K562 (cell line): ENCODE data around the gene PMF1. TPM values are rescaled to one million over a fixed set of nuclear protein-coding genes. Genes with fewer than 3 reads are reported as not detected.

Experiments
- CAMTA2 ChIP-seq: fragments of 250-450 bp; sonication (Bioruptor Pico); conservative IDR thresholded peaks from 2 replicates; pipeline ENCODE4 v1.5.1; 2022
- CEBPB ChIP-seq: fragments of 450-650 bp; IDR thresholded peaks from 2 replicates; pipeline ENCODE4 v1.6.1; 2016; ENCODE audit warnings: missing genetic modification characterization, missing compliant biosample characterization
- CTCFL ChIP-seq: IDR thresholded peaks from 2 replicates; pipeline ENCODE4 v1.6.1; 2011; ENCODE audit warnings: borderline replicate concordance, low read depth, mild to moderate bottlenecking, moderate library complexity, low read length; ENCODE audit not compliant: insufficient read depth, poor library complexity, severe bottlenecking
- GTF2F1 ChIP-seq: IDR thresholded peaks from 2 replicates; pipeline ENCODE4 v1.6.1; 2011; ENCODE audit warnings: low read depth, low read length, improper control_type of control experiment
- MAX ChIP-seq: sonication (generic); formaldehyde crosslinking; IDR thresholded peaks from 2 replicates; pipeline ENCODE4 v1.9.0; 2022; ENCODE audit warnings: mild to moderate bottlenecking, missing genetic modification reagents
- MTA2 ChIP-seq: fragments of 450-650 bp; IDR thresholded peaks from 2 replicates; pipeline ENCODE4 v1.6.1; 2016; ENCODE audit warnings: low read depth
- MYNN ChIP-seq, 2 experiments: sonication (generic); formaldehyde crosslinking in 1 of 2; IDR thresholded peaks; 2 replicates each; pipeline versions ENCODE4 v1.5.0 to v1.6.1; 2016 to 2020; ENCODE audit warnings: antibody characterized with exemption in 1 of 2, missing genetic modification reagents in 1 of 2
- NCOA2 ChIP-seq, 2 experiments: fragments of 450-650 bp; IDR thresholded peaks; 2 replicates each; pipeline ENCODE4 v1.6.1; 2018; ENCODE audit warnings: mild to moderate bottlenecking in 2 of 2, moderate library complexity in 1 of 2; ENCODE audit not compliant: partially characterized antibody in 2 of 2
- NCOA6 ChIP-seq: fragments of 450-650 bp; IDR thresholded peaks from 2 replicates; pipeline ENCODE4 v1.6.1; 2017; ENCODE audit warnings: mild to moderate bottlenecking
- NR1H2 ChIP-seq: sonication (generic); formaldehyde crosslinking; IDR thresholded peaks from 2 replicates; pipeline ENCODE4 v1.4.0; 2020; ENCODE audit warnings: mild to moderate bottlenecking, missing genetic modification reagents
- SP2 ChIP-seq: IDR thresholded peaks from 2 replicates; pipeline ENCODE4 v1.6.1; 2011; ENCODE audit warnings: mild to moderate bottlenecking, low read depth, low read length, moderate library complexity; ENCODE audit not compliant: poor library complexity, severe bottlenecking; ENCODE audit errors: extremely low read depth
- SRSF1 ChIP-seq: fragments of 200-400 bp; formaldehyde crosslinking; IDR thresholded peaks from 2 replicates; pipeline ENCODE4 v1.6.1; 2017; ENCODE audit warnings: mild to moderate bottlenecking, low read depth, low read length, moderate library complexity
- TOE1 ChIP-seq, 2 experiments: fragments of 450-650 bp in 1 of 2; sonication (generic) in 1 of 2; formaldehyde crosslinking in 1 of 2; IDR thresholded peaks; 2 replicates each; pipeline versions ENCODE4 v1.7.1 to v1.8.0; 2016 to 2022; ENCODE audit warnings: borderline replicate concordance in 2 of 2, mild to moderate bottlenecking in 2 of 2, antibody characterized with exemption in 1 of 2, inconsistent platforms in 1 of 2, low read depth in 1 of 2, missing genetic modification reagents in 1 of 2, moderate library complexity in 1 of 2
- ZNF165 ChIP-seq: fragments of 250-450 bp; sonication (Bioruptor Pico); IDR thresholded peaks from 2 replicates; pipeline ENCODE4 v1.4.0; 2020; ENCODE audit warnings: borderline replicate concordance
- ZNF217 ChIP-seq: sonication (generic); formaldehyde crosslinking; IDR thresholded peaks from 2 replicates; pipeline ENCODE4 v1.8.0; 2022; ENCODE audit warnings: mild to moderate bottlenecking, missing genetic modification reagents
- ZNF239 ChIP-seq: fragments of 250-450 bp; sonication (Bioruptor Pico); IDR thresholded peaks from 2 replicates; pipeline ENCODE4 v1.4.0; 2020; ENCODE audit warnings: mild to moderate bottlenecking
- polyA plus RNA-seq, 8 experiments: library from polyadenylated mRNA; depleted of rRNA in 4 of 8; stranded (reverse) in 5 of 8; unstranded in 3 of 8; fragments of >200 nt; fragmentation: Nextera tagmentation in 2 of 8; fragmentation: Illumina TruSeq in 1 of 8; extraction: Ambion mirVana in 2 of 8; extraction: Trizol in 1 of 8; gene quantifications; 2 replicates each; pipeline versions ENCODE4 v1.2.1 to v1.2.3, GENCODE V29; 2011 to 2014; ENCODE audit warnings: inconsistent platforms in 1 of 8, missing spikeins in 1 of 8
- total RNA-seq, 7 experiments: library from RNA; depleted of rRNA in 6 of 7; stranded (reverse); fragments of >200 nt in 6 of 7; fragmentation: Illumina TruSeq in 2 of 7; extraction: Trizol in 2 of 7; gene quantifications; 2 replicates each; pipeline versions ENCODE4 v1.2.1 to v1.2.3, GENCODE V29; 2011 to 2021; ENCODE audit warnings: low replicate concordance in 1 of 7
- TF ChIP-seq, protein P1 (sequence below): IDR thresholded peaks from 2 replicates; pipeline ENCODE4 v1.6.1; 2016; ENCODE audit warnings: missing genetic modification characterization, missing compliant biosample characterization
- TF ChIP-seq, protein P2 (sequence below): fragments of 250-450 bp; sonication (Bioruptor Pico); IDR thresholded peaks from 2 replicates; pipeline ENCODE4 v1.5.0; 2021
- TF ChIP-seq, protein P3 (sequence below): fragments of 250-450 bp; sonication (Bioruptor Pico); IDR thresholded peaks from 2 replicates; pipeline ENCODE4 v1.8.0; 2022; ENCODE audit warnings: moderate library complexity, mild to moderate bottlenecking, inconsistent platforms

The PMF1 gene
- total and polyA plus RNA-seq, 9 of the 15 experiments (the other 6 are each of a cell fraction or from before 2014, with no cell fraction given), result 9.4 to 92.9 (median 71.0) TPM

DNA sequence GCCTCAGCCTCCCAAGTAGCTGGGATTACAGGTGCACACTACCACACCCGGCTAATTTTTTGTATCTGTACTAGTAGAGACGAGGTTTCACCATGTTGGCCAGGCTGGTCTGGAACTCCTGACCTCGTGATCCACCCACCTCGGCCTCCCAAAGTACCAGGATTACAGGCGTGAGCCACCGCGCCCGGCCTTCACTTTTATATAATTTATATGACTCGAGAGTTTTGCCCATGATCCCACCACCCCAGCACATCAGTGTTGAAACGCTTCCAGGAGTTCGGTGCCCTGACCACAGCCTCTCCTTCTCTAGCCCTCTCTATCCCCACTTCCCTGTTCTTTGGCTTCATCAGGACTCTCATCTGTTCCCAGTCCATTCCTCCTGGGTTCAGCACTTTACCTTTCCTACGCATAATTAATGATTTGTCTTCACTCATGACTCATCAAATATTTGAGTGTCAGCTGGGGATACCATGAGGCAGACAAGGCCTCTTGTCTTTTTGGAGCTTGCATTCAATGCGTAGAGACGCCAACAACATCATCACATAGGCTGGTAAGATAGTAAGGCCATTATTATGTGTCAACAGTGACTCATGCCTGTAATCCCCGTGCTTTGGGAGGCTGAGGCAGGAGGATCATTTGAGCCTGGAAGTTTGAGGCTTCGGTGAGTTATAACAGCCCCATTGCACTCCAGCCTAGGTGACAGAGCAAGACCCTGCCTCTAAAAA lies 1.4 kb downstream of the PMF1 start (continued):
- TF ChIP-seq, protein P1, sequence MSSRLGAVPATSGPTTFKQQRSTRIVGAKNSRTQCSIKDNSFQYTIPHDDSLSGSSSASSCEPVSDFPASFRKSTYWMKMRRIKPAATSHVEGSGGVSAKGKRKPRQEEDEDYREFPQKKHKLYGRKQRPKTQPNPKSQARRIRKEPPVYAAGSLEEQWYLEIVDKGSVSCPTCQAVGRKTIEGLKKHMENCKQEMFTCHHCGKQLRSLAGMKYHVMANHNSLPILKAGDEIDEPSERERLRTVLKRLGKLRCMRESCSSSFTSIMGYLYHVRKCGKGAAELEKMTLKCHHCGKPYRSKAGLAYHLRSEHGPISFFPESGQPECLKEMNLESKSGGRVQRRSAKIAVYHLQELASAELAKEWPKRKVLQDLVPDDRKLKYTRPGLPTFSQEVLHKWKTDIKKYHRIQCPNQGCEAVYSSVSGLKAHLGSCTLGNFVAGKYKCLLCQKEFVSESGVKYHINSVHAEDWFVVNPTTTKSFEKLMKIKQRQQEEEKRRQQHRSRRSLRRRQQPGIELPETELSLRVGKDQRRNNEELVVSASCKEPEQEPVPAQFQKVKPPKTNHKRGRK, result no peak
- TF ChIP-seq, protein P2, sequence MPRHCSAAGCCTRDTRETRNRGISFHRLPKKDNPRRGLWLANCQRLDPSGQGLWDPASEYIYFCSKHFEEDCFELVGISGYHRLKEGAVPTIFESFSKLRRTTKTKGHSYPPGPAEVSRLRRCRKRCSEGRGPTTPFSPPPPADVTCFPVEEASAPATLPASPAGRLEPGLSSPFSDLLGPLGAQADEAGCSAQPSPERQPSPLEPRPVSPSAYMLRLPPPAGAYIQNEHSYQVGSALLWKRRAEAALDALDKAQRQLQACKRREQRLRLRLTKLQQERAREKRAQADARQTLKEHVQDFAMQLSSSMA (CRISPR knock-in tag), result no peak
- TF ChIP-seq ZNF165 (CRISPR knock-in tag) (no peak), MTA2 (no peak), MAX (CRISPR knock-in tag) (peak; percentile 33; the same call in 1 of the 2 replicates), NCOA6 (no peak), NCOA2 (IDR thresholded peaks at IDR 0.05; ENCODE audit: partially characterized antibody in 2 of 2) (no peak), GTF2F1 (no peak), SRSF1 (no peak), ZNF239 (CRISPR knock-in tag) (no peak), MYNN (IDR thresholded peaks at IDR 0.05) (no peak), MYNN (CRISPR knock-in tag; IDR thresholded peaks at IDR 0.05) (no peak), CTCFL (no peak), NR1H2 (CRISPR knock-in tag) (no peak), TOE1 (IDR thresholded peaks at IDR 0.05; ENCODE audit: borderline replicate concordance) (peak; percentile 53; the same call in 1 of the 2 replicates), TOE1 (CRISPR knock-in tag; IDR thresholded peaks at IDR 0.05; ENCODE audit: borderline replicate concordance, low read depth) (no peak), ZNF217 (CRISPR knock-in tag) (no peak), CAMTA2 (CRISPR knock-in tag) (no peak), CEBPB (no peak), SP2 (no peak)
- TF ChIP-seq, protein P3, sequence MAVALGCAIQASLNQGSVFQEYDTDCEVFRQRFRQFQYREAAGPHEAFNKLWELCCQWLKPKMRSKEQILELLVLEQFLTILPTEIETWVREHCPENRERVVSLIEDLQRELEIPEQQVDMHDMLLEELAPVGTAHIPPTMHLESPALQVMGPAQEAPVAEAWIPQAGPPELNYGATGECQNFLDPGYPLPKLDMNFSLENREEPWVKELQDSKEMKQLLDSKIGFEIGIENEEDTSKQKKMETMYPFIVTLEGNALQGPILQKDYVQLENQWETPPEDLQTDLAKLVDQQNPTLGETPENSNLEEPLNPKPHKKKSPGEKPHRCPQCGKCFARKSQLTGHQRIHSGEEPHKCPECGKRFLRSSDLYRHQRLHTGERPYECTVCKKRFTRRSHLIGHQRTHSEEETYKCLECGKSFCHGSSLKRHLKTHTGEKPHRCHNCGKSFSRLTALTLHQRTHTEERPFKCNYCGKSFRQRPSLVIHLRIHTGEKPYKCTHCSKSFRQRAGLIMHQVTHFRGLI, result no peak
